Mesodermal cell (in vitro differentiated cells): ENCODE data around the gene EVC.

Experiments used
- H3K27ac ChIP-seq: 2 replicates; pipeline ENCODE4 v1.7.0; 2013; ENCODE audit warnings: mild to moderate bottlenecking, low read depth, low read length, moderate library complexity; ENCODE audit not compliant: severe bottlenecking
- H3K36me3 ChIP-seq: 2 replicates; pipeline ENCODE4 v1.7.1; 2013; ENCODE audit warnings: mild to moderate bottlenecking, low read length, moderate library complexity; ENCODE audit not compliant: control insufficient read depth, insufficient read depth
- H3K4me1 ChIP-seq: one replicate; pipeline ENCODE4 v1.7.1; 2013; ENCODE audit warnings: mild to moderate bottlenecking, low read length; ENCODE audit not compliant: insufficient read depth, control insufficient read depth, poor library complexity, severe bottlenecking
- H3K4me3 ChIP-seq: 2 replicates; pipeline ENCODE4 v1.7.0; 2013; ENCODE audit warnings: low read length, control low read depth, mild to moderate bottlenecking; ENCODE audit not compliant: insufficient read depth, poor library complexity, severe bottlenecking; ENCODE audit errors: extremely low read depth
- H3K9me3 ChIP-seq: 2 replicates; pipeline ENCODE4 v1.7.1; 2013; ENCODE audit warnings: mild to moderate bottlenecking, low read length, moderate library complexity; ENCODE audit not compliant: control insufficient read depth
- WGBS, 2 experiments: methylation state at CpG; one replicate each; pipeline ENCODE4 v1.1.5; 2013; ENCODE audit warnings: missing lambda C conversion rate in 2 of 2; ENCODE audit not compliant: insufficient coverage in 2 of 2; 5-methylcytosine and 5-hydroxymethylcytosine counted together

The EVC gene

DNA sequence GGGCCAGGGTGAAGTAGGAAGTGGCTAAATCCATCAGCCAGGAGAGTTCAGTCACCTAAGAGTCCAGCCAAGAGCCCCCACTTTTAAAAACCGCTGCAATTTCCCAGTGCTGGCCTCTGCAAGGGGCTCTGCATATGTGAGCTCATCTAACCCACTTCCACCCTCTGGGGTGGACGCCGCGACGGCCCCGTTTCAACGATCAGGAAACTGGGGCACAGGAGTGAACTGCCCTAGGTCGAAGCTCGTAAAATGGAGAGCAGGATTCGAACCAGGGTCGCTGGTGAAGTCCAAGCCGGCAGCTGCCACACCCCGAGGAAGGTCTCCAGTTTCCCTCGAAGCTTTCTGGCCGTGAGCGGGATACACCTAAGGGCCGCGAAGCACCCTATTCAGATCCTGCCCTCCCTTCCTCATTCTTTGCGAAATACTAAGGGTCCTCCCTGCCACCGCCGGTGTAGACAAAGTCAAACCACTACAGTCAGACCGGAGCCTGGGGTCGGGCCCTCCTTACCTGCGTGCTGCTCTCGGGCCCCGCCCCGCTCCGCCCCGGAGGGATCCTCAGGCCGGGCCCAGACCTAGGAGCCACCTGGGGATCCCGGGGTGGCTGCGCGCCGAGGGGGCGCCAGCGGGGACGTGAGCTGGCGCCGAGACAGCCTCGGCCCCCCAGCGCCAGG is 3.1 kb upstream of the EVC start:
- Histone ChIP-seq H3K9me3 (peaks cover 11% of the 10 kb centered on the region), H3K4me1 (peaks cover 11% of the 10 kb centered on the region), H3K4me3 (peak overlapping the region; percentile 53), H3K36me3 (peaks cover 5% of the 10 kb centered on the region), H3K27ac (no peak overlapping the region)
- 10 to 21% methylated on average over 34 to 36 of the region's 41 CpGs for WGBS, 2 experiments

- H3K36me3 ChIP-seq: peaks cover 5% of the 10 kb centered on the region
- peaks cover 10% of the 10 kb centered on the region for H3K9me3 ChIP-seq
- WGBS, 2 experiments: 18 to 19% methylated on average over 47 to 56 of the region's 57 CpGs
- peaks cover 11% of the 10 kb centered on the region for H3K4me1 ChIP-seq
- H3K27ac ChIP-seq: no peak within 1 kb of the TSS
- H3K4me3 ChIP-seq: peak within 1 kb of the TSS; percentile 53
Measured at GRCh38 chr4:5708449-5709206, 2.4 kb upstream of the EVC start, which contains the start of gene EVC2. Gene EVC2, minus strand, starts transcription at chr4:5708559. Its CDS starts 46 bp downstream, at chr4:5708513.

GRCh38 chr4:5709207-5709575 is 1.8 kb upstream of the EVC start:
- peaks cover 5% of the 10 kb centered on the region for H3K9me3 ChIP-seq
- WGBS, 2 experiments: 81 to 82% methylated on average over 7 to 8 of the region's 8 CpGs

DNA sequence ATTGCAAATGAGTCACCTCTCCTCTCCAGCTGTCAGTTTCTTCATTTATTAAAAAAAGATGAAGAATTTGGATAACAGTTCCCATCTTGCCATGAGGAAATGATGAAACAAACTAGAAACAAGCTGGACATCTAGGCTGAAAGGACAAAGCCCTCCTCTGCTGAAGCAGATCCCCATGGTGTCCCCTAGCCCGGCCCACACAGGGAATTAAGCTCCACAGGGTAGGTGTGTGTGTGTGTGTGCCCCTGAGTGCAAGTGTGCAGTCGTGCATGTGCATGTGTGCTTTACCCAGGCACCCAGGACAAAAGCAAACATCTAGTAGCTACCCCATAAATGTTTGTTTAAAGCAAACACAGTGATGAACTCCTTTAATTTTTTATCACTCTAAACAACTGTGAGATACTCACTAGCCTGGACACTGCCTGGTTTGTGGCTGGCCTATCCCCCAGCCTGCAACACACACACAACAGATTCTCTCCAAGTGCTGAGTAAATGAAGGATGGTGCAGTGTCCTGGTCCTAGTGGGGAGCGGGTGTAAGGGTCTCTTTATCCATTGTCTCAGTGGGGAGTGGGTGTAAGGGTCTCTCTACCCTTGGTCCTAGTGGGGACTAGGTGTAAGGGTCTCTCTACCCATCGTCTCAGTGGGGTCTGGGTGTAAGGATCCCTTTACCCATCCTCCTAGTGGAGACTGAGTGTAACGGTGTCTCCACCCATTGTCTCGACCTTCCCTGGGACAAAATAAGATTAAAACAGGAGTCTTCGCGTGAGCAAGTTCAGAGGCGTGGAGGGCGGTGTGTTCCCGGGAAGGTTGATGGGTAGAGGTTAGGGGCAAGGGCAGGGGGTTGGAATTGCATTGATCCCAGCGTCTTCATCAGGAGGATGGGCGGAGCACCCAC is 688 bp upstream of the EVC start:
- H3K4me3 ChIP-seq: peak overlapping the region; percentile 41
- H3K36me3 ChIP-seq: no peaks in the 10 kb centered on the region
- H3K4me1 ChIP-seq: peaks cover 11% of the 10 kb centered on the region
- peaks cover 10% of the 10 kb centered on the region for H3K9me3 ChIP-seq
- WGBS, 2 experiments: 24 to 28% methylated on average over 8 of the region's 13 CpGs
- H3K27ac ChIP-seq: peak overlapping the region; percentile 18

More at GRCh38 chr4:5709207-5709575, 1.8 kb upstream of the EVC start:
- Histone ChIP-seq H3K4me3 (no peak overlapping the region), H3K4me1 (peaks cover 11% of the 10 kb centered on the region), H3K27ac (no peak overlapping the region), H3K36me3 (peaks cover 3% of the 10 kb centered on the region)

GRCh38 chr4:5711479-5712184 is 631 bp downstream of the EVC start:
- H3K9me3 ChIP-seq: peaks cover 10% of the 10 kb centered on the region
- H3K27ac ChIP-seq: no peak overlapping the region
- WGBS, 2 experiments: 15 to 16% methylated on average over 40 to 51 of the region's 52 CpGs
- H3K4me3 ChIP-seq: peak overlapping the region; percentile 52
- no peaks in the 10 kb centered on the region for H3K36me3 ChIP-seq
- H3K4me1 ChIP-seq: peaks cover 11% of the 10 kb centered on the region

GRCh38 chr4:5712517-5712916 is 1.5 kb downstream of the EVC start:
- no peaks in the 10 kb centered on the region for H3K36me3 ChIP-seq
- 93 to 96% methylated on average over 7 of the region's 7 CpGs for WGBS, 2 experiments
- peaks cover 11% of the 10 kb centered on the region for H3K4me1 ChIP-seq
- H3K9me3 ChIP-seq: peaks cover 10% of the 10 kb centered on the region
- no peak overlapping the region for H3K4me3 ChIP-seq
- no peak overlapping the region for H3K27ac ChIP-seq

DNA sequence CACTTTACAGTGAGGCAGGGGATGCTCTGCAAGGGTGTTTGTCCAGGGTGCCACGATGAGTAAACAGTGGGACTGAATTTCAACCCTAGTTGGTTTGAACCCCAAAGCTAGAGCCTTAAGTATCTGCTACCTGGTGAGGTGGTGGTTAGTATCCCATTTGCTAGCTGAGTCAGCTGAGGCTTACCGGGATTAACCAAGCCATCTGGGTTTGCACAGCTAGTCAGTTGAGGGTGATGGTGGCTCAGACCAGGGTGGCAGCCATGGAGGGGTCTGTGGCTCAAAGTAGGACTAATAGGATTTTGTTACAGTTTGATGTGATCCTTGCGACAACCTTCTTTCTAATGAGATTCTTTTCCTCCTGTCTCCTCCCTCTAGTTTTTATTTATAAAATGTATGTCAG is 1.9 kb downstream of the EVC start:
- no peaks in the 10 kb centered on the region for H3K36me3 ChIP-seq
- peaks cover 7% of the 10 kb centered on the region for H3K4me1 ChIP-seq
- H3K27ac ChIP-seq: no peak overlapping the region
- no peak overlapping the region for H3K4me3 ChIP-seq
- peaks cover 10% of the 10 kb centered on the region for H3K9me3 ChIP-seq
- WGBS, 2 experiments: 100% methylated on average over 2 of the region's 3 CpGs

- H3K27ac ChIP-seq: no peak overlapping the region
- WGBS, 2 experiments: 75 to 100% methylated on average over 5 of the region's 6 CpGs
- H3K4me3 ChIP-seq: no peak overlapping the region
- peaks cover 7% of the 10 kb centered on the region for H3K36me3 ChIP-seq
- peaks cover 10% of the 10 kb centered on the region for H3K9me3 ChIP-seq
- H3K4me1 ChIP-seq: peaks cover 6% of the 10 kb centered on the region
Measured at GRCh38 chr4:5713861-5714260, 2.9 kb downstream of the EVC start.

- Histone ChIP-seq H3K36me3 (peaks cover 20% of the 10 kb centered on the region), H3K27ac (no peak overlapping the region), H3K4me1 (peaks cover 4% of the 10 kb centered on the region), H3K4me3 (no peak overlapping the region), H3K9me3 (peaks cover 10% of the 10 kb centered on the region)
- WGBS, 2 experiments: 0% methylated on average over 1 of the region's 2 CpGs
Measured at GRCh38 chr4:5715357-5715756, 4.4 kb downstream of the EVC start.

DNA sequence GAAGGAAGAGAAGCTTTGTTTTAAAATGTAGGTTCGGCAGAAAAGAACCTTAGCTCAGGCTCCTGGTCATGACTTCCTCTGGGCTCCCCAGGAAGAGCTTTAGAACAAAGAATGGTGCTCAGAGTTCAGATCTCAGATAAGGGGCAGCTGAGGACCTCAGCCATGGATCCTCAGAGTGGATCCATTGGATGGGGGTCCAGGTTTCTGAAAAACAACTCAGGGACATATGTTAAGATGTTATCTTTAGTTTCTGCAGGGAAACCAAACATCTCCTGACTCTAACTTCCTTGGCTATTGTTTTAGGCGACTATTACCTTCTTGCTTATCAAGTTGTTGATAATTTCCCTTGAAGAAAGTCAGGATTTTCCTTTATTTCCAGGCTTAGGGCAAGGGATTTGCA is 5.4 kb downstream of the EVC start:
- 71 to 83% methylated on average over 1 of the region's 2 CpGs for WGBS, 2 experiments
- no peak overlapping the region for H3K4me3 ChIP-seq
- peaks cover 25% of the 10 kb centered on the region for H3K36me3 ChIP-seq
- no peaks in the 10 kb centered on the region for H3K4me1 ChIP-seq
- H3K27ac ChIP-seq: no peak overlapping the region
- peaks cover 10% of the 10 kb centered on the region for H3K9me3 ChIP-seq
